T-cell (primary cell): ENCODE measurements around the gene HEPHL1. TPM values are rescaled to one million over a fixed set of nuclear protein-coding genes. Genes with fewer than 3 reads are reported as not detected.

Experiments used
- ATAC-seq, 4 experiments: fragments of 200-7000 bp in 3 of 4; fragments of 150-1000 bp in 1 of 4; cut with Tn5 transposase; replicated peaks in 1 of 4; 1 replicate in 3 of 4; 2 replicates in 1 of 4; pipeline ENCODE4 v1.10.0; 2021; ENCODE audit warnings: moderate library complexity in 3 of 4, mild to moderate bottlenecking in 2 of 4, moderate number of reproducible peaks in 1 of 4
- CTCF ChIA-PET, 2 donors: fragments of 300-600 bp; sonication (Branson Sonifier 250); formaldehyde crosslinking; loops; one replicate each; lab custom pipeline; 2022; ENCODE audit warnings: antibody characterized with exemption in 2 of 2; lab: Charles Lee
- POLR2A ChIA-PET, 2 donors: fragments of 300-600 bp; sonication (Branson Sonifier 250); formaldehyde crosslinking; loops; one replicate each; lab custom pipeline; 2022; ENCODE audit warnings: antibody characterized with exemption in 2 of 2; lab: Charles Lee
- DNase-seq, 35 experiments: peaks; one replicate each; pipeline versions ENCODE4 v3.0.0 to v3.0.0-alpha.2; 2013 to 2023
- H3K27ac ChIP-seq: one replicate; pipeline ENCODE4 v1.5.1; 2013; ENCODE audit warnings: low read length
- H3K27me3 ChIP-seq, 2 experiments: replicated peaks in 1 of 2; 1 replicate in 1 of 2; 2 replicates in 1 of 2; pipeline versions ENCODE4 v1.6.1 to v1.7.0; 2013; ENCODE audit warnings: low read length in 1 of 2, mixed read lengths in 1 of 2; ENCODE audit not compliant: control insufficient read depth in 2 of 2, insufficient read depth in 2 of 2; ENCODE audit errors: extremely low read depth in 1 of 2
- H3K36me3 ChIP-seq, 2 donors: 1 replicate in 1 of 2; 2 replicates in 1 of 2; pipeline versions ENCODE4 v1.6.1 to v1.7.0; 2013; ENCODE audit warnings: low read length in 1 of 2; ENCODE audit not compliant: control insufficient read depth in 2 of 2, insufficient read depth in 1 of 2; ENCODE audit errors: extremely low read depth in 1 of 2
- H3K4me1 ChIP-seq, 2 experiments: 1 replicate in 1 of 2; 2 replicates in 1 of 2; pipeline versions ENCODE4 v1.6.1 to v1.7.0; 2013; ENCODE audit warnings: low read length in 2 of 2, mixed read lengths in 1 of 2; ENCODE audit not compliant: insufficient read depth in 2 of 2, control insufficient read depth in 1 of 2; ENCODE audit errors: extremely low read depth in 1 of 2
- H3K4me3 ChIP-seq, 2 donors: 1 replicate in 1 of 2; 2 replicates in 1 of 2; pipeline versions ENCODE4 v1.5.1 to v1.7.0; 2013; ENCODE audit warnings: mild to moderate bottlenecking in 2 of 2, low read length in 1 of 2, moderate library complexity in 1 of 2; ENCODE audit not compliant: control insufficient read depth in 1 of 2; ENCODE audit errors: extremely low read depth in 1 of 2
- H3K9me3 ChIP-seq: 2 replicates; pipeline ENCODE4 v1.7.0; 2013
- H3K27ac Mint-ChIP-seq, 2 donors: one replicate each; pipeline ENCODE4 v1.8.0; 2020 to 2021; ENCODE audit warnings: mild to moderate bottlenecking in 2 of 2, mixed read lengths in 2 of 2
- H3K27me3 Mint-ChIP-seq, 2 donors: one replicate each; pipeline ENCODE4 v1.8.0; 2021 to 2022; ENCODE audit warnings: mixed read lengths in 2 of 2
- H3K36me3 Mint-ChIP-seq: one replicate; pipeline ENCODE4 v1.8.0; 2021; ENCODE audit warnings: mixed read lengths
- H3K4me1 Mint-ChIP-seq, 3 donors: one replicate each; pipeline ENCODE4 v1.8.0; 2020 to 2022; ENCODE audit warnings: mixed read lengths in 3 of 3, mild to moderate bottlenecking in 1 of 3
- H3K4me3 Mint-ChIP-seq, 3 donors: one replicate each; pipeline ENCODE4 v1.8.0; 2020 to 2022; ENCODE audit warnings: mild to moderate bottlenecking in 3 of 3, mixed read lengths in 3 of 3, moderate library complexity in 3 of 3
- H3K9me3 Mint-ChIP-seq, 3 donors: one replicate each; pipeline ENCODE4 v1.8.0; 2020 to 2022; ENCODE audit warnings: mixed read lengths in 3 of 3
- WGBS: methylation state at CpG from one replicate; pipeline ENCODE4 v1.1.5; 2013; ENCODE audit warnings: missing lambda C conversion rate; ENCODE audit not compliant: insufficient coverage; 5-methylcytosine and 5-hydroxymethylcytosine counted together
- total RNA-seq, 35 experiments: library from RNA in 6 of 35; stranded (reverse) in 6 of 35; fragments of 120-200 nt in 1 of 35; gene quantifications; one replicate each; pipeline versions ENCODE4 v1.2.1 to v1.2.4 and lab custom pipeline; 2013 to 2026

The HEPHL1 gene
- total RNA-seq, 5 donors from 2014 or later (not counting 1 experiment from before 2014, with no cell fraction given): not detected

GRCh38 chr11:94088906-94089305, 67.8 kb downstream of the HEPHL1 start:
- no peak for ATAC-seq

DNA sequence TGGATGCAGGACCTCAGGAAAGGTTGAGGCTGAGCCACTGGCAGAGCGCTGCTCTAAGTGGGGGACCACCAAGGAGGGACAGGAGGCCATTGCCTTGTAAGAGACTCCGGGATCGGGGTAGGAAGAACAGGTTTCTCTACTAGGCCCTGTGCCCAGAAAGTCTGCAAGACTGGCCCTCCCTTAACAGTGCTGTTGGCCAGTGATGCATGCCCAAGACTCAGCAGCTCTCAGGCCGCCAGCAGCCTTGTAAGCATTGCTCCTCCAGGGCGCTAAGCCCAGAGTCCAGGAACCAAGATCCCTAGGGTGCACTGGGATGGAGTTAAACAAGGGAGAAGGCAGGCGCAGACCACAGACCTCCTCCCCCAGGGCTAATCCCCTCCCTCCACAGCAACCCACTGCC, 68.2 kb downstream of the HEPHL1 start:
- Mint-ChIP-seq H3K4me3 (no peak overlapping the region), H3K4me1 (no peaks in the 10 kb centered on the region), H3K27me3 (peaks cover 8 to 24% of the 10 kb centered on the region in 2 donors), H3K9me3 (peaks cover 0 to 10% (median 2%) of the 10 kb centered on the region in 3 donors), H3K27ac (no peak overlapping the region), H3K36me3 (no peaks in the 10 kb centered on the region)
- ChIA-PET CTCF (no interaction called here), POLR2A (no interaction called here)
- ATAC-seq (no peak), DNase-seq (no peak)
- H3K4me1 ChIP-seq: no peaks in the 10 kb centered on the region
- H3K27ac ChIP-seq: no peak overlapping the region
- 87% methylated on average over 3 of the region's 6 CpGs for WGBS
- peaks cover 0 to 8% of the 10 kb centered on the region in 2 experiments for H3K27me3 ChIP-seq
- no peaks in the 10 kb centered on the region for H3K9me3 ChIP-seq
- H3K36me3 ChIP-seq: no peaks in the 10 kb centered on the region
- no peak overlapping the region for H3K4me3 ChIP-seq

More at GRCh38 chr11:94088906-94089305, 67.8 kb downstream of the HEPHL1 start:
- Mint-ChIP-seq H3K27me3 (peaks cover 8 to 24% of the 10 kb centered on the region in 2 donors), H3K9me3 (peaks cover 0 to 10% (median 2%) of the 10 kb centered on the region in 3 donors), H3K4me3 (no peak overlapping the region), H3K27ac (peak overlapping the region in 1 of 2 donors; percentile 72), H3K36me3 (no peaks in the 10 kb centered on the region), H3K4me1 (no peaks in the 10 kb centered on the region)
- Histone ChIP-seq H3K36me3 (no peaks in the 10 kb centered on the region), H3K4me1 (no peaks in the 10 kb centered on the region), H3K9me3 (no peaks in the 10 kb centered on the region), H3K27me3 (peaks cover 0 to 8% of the 10 kb centered on the region in 2 experiments), H3K27ac (no peak overlapping the region), H3K4me3 (no peak overlapping the region)
- 91% methylated on average over 21 of the region's 21 CpGs for WGBS
- ChIA-PET POLR2A (no interaction called here), CTCF (no interaction called here)
- DNase-seq: no peak

DNA sequence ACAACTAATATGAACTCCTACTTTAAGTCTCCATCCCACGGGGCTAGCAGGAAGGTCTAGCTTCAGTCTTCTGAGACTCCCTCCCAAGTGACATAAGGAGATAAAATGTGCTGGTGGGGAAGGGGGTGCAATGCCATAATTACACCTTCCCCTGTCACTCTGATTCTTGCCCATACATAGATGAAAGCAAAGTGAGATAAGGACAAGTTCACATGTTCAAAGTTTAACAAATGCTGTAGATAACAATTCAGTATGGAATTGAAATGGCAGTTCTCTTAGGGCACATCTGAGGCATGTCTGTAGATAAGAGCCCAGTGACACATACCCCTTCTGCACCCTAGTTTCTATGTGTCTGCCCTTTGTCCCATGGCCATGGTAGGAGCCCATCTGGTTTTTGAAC, 69.2 kb downstream of the HEPHL1 start:
- peaks cover 8 to 24% of the 10 kb centered on the region in 2 donors for H3K27me3 Mint-ChIP-seq
- H3K27ac ChIP-seq: no peak overlapping the region
- ChIA-PET POLR2A (no interaction called here), CTCF (no interaction called here)
- H3K27ac Mint-ChIP-seq: no peak overlapping the region
- H3K9me3 Mint-ChIP-seq: peaks cover 0 to 10% (median 2%) of the 10 kb centered on the region in 3 donors
- H3K4me1 Mint-ChIP-seq: no peaks in the 10 kb centered on the region
- peaks cover 0 to 8% of the 10 kb centered on the region in 2 experiments for H3K27me3 ChIP-seq
- DNase-seq (no peak), ATAC-seq (no peak)
- no CpG with 5 or more reads among the region's 1 CpG for WGBS
- no peak overlapping the region for H3K4me3 ChIP-seq
- no peaks in the 10 kb centered on the region for H3K4me1 ChIP-seq
- H3K9me3 ChIP-seq: no peaks in the 10 kb centered on the region
- no peaks in the 10 kb centered on the region for H3K36me3 ChIP-seq
- no peaks in the 10 kb centered on the region for H3K36me3 Mint-ChIP-seq
- H3K4me3 Mint-ChIP-seq: no peak overlapping the region

DNA sequence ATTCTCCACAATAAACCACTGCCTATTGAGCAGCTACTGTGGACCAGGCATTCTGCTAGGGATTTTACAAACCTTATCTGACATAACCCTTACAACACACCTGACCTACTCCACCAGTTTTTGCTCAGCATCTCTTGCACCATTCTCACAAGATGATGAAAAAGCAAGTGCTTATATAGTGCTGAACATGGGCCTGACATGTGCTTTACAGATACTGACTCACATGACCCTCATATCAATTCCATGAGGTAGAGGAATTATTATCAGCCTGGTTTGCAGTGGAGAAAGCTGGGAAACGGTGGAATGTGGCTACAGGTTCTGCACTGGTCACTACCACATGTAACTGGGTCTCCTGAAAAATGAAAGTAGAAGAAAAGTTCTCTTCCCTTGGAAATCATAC, 69.9 kb downstream of the HEPHL1 start:
- Mint-ChIP-seq H3K9me3 (peaks cover 0 to 10% (median 2%) of the 10 kb centered on the region in 3 donors), H3K27me3 (peaks cover 6 to 21% of the 10 kb centered on the region in 2 donors), H3K4me1 (no peaks in the 10 kb centered on the region), H3K4me3 (no peak overlapping the region), H3K27ac (no peak overlapping the region), H3K36me3 (no peaks in the 10 kb centered on the region)
- Histone ChIP-seq H3K36me3 (no peaks in the 10 kb centered on the region), H3K27me3 (peaks cover 0 to 8% of the 10 kb centered on the region in 2 experiments), H3K4me3 (no peak overlapping the region), H3K27ac (no peak overlapping the region), H3K9me3 (no peaks in the 10 kb centered on the region), H3K4me1 (no peaks in the 10 kb centered on the region)
- ATAC-seq (no peak), DNase-seq (no peak)
- ChIA-PET CTCF (no interaction called here), POLR2A (no interaction called here)
- WGBS: no CpG with 5 or more reads among the region's 1 CpG

DNA sequence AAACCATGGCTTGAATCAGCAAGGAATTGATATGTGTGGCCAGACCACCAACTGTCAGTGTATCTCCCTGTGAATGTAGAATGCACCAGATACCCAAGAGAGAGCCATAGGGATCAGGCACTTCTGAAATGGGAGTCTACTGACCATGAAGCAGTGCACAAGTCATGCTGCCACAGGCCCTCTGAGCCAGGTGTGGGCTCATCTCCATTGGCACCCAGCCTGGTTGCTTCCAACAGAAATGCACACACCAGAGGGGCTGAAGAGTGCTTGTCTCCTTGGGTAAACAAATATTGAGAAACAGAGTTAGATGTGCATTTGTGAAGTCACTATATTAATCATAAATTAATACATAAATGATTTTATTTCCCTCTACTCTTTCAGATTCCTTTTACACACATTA, 79.1 kb downstream of the HEPHL1 start:
- POLR2A ChIA-PET: no interaction called here
- no peaks in the 10 kb centered on the region for H3K36me3 ChIP-seq
- Mint-ChIP-seq H3K9me3 (peaks cover 0 to 18% (median 2%) of the 10 kb centered on the region in 3 donors), H3K27ac (no peak overlapping the region), H3K4me1 (no peaks in the 10 kb centered on the region), H3K36me3 (no peaks in the 10 kb centered on the region), H3K27me3 (peaks cover 6 to 17% of the 10 kb centered on the region in 2 donors), H3K4me3 (no peak overlapping the region)
- H3K27ac ChIP-seq: no peak overlapping the region
- CTCF ChIA-PET: no interaction called here
- no peaks in the 10 kb centered on the region for H3K4me1 ChIP-seq
- peaks cover 0 to 3% of the 10 kb centered on the region in 2 experiments for H3K27me3 ChIP-seq
- no peak overlapping the region for H3K4me3 ChIP-seq
- ATAC-seq (no peak), DNase-seq (no peak)
- no peaks in the 10 kb centered on the region for H3K9me3 ChIP-seq

DNA sequence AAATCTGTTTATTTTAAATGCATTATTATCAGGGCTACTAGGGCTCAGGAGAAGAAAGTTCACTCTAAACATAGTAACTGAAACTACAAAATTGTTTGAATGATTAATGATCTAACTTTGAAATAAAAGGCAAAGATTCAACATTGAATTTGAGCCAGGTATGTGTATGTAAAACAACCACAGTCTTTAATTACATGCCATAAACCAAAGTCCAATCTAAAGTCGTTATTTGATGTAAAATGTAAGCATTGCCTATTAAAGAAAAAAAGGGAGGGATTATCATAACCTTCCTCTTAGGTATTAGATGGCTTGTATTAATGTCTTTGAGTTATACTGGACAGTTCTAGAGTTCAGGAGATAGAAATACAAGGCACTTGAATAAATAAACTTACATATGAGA, 82.3 kb downstream of the HEPHL1 start:
- ATAC-seq (no peak), DNase-seq (no peak)
- CTCF ChIA-PET: no interaction called here
- H3K4me1 ChIP-seq: no peaks in the 10 kb centered on the region
- no peak overlapping the region for H3K4me3 ChIP-seq
- Mint-ChIP-seq H3K9me3 (peaks cover 0 to 3% (median 2%) of the 10 kb centered on the region in 3 donors), H3K36me3 (no peaks in the 10 kb centered on the region), H3K27ac (no peak overlapping the region), H3K4me3 (no peak overlapping the region), H3K4me1 (no peaks in the 10 kb centered on the region), H3K27me3 (peaks cover 6 to 16% of the 10 kb centered on the region in 2 donors)
- peaks cover 0 to 3% of the 10 kb centered on the region in 2 experiments for H3K27me3 ChIP-seq
- POLR2A ChIA-PET: no interaction called here
- WGBS: no CpG with 5 or more reads among the region's 1 CpG
- no peaks in the 10 kb centered on the region for H3K36me3 ChIP-seq
- H3K9me3 ChIP-seq: no peaks in the 10 kb centered on the region
- no peak overlapping the region for H3K27ac ChIP-seq

DNA sequence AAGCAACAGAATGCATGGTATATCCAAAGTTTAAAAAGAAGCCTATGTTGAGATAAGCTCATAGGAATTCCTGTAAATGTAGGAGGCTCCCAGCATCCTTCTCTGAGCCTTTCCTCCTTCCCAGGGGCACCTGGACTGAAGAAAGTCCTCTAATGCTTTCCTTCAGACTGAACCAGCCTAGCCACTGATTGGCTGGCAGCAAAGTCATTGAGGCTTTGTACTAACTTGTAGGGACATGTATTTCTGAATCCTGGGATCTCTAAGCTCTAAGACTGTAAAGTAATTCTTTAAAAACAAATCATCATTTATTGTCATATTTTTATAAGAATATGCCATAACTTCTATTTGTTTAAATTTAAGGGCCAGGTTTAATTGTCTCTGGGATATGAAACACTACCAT, 83.6 kb downstream of the HEPHL1 start:
- Histone ChIP-seq H3K4me3 (no peak overlapping the region), H3K9me3 (no peaks in the 10 kb centered on the region), H3K36me3 (no peaks in the 10 kb centered on the region), H3K27me3 (no peaks in the 10 kb centered on the region), H3K27ac (no peak overlapping the region), H3K4me1 (no peaks in the 10 kb centered on the region)
- H3K4me1 Mint-ChIP-seq: no peaks in the 10 kb centered on the region
- H3K4me3 Mint-ChIP-seq: no peak overlapping the region
- H3K9me3 Mint-ChIP-seq: peaks cover 0 to 5% (median 0%) of the 10 kb centered on the region in 3 donors
- ATAC-seq: no peak
- ChIA-PET POLR2A (no interaction called here), CTCF (no interaction called here)
- H3K27me3 Mint-ChIP-seq: peaks cover 5 to 16% of the 10 kb centered on the region in 2 donors
- no peak overlapping the region for H3K27ac Mint-ChIP-seq
- DNase-seq: no peak
- H3K36me3 Mint-ChIP-seq: no peaks in the 10 kb centered on the region
